Fibroblast of mammary gland (primary cell): Measurements from ENCODE around the gene FERMT2.
A peak's percentile ranks its signal among the peaks of the same experiment; 100 is the strongest.
"Not testable (repeated sequence)": the region's sequence is repeated elsewhere in the genome, so short reads cannot be mapped to it uniquely, and the experiment has no call there.

Source experiments
- DNase-seq: peaks from one replicate; pipeline ENCODE4 v3.0.0-alpha.2; 2010; ENCODE audit warnings: low read depth
- H3K4me3 ChIP-seq: 2 replicates; pipeline ENCODE4 v1.5.1; 2011; ENCODE audit warnings: low read depth, mild to moderate bottlenecking, low read length, moderate library complexity; ENCODE audit not compliant: control insufficient read depth
- CTCF ChIP-seq: conservative IDR thresholded peaks from 2 replicates; pipeline ENCODE4 v1.5.1; 2011; ENCODE audit warnings: low read depth, low read length, inconsistent platforms; ENCODE audit not compliant: control insufficient read depth, insufficient read depth

FERMT2 gene

DNA sequence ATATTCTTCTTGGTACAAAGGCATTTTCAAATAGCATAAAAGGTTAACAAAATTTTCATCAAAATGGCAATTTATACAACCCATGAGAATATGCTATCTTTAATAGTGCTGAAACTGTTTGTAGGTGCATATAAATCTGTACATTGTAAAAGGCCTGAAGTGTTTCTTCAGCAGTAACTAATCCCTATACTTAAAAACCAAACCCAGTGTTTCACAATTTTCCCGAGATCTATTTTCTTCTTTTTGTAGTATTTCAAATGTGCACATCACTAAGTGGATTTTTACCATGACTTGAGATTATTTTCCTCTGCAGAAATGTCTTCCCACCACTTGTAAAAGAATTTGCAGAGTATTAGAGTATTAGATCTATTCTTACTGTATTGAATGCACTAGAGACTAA is 76.5 kb downstream of the FERMT2 start:
- no peak for TF ChIP-seq CTCF
- DNase-seq = no peak
- H3K4me3 ChIP-seq = no peak overlapping the region

DNA sequence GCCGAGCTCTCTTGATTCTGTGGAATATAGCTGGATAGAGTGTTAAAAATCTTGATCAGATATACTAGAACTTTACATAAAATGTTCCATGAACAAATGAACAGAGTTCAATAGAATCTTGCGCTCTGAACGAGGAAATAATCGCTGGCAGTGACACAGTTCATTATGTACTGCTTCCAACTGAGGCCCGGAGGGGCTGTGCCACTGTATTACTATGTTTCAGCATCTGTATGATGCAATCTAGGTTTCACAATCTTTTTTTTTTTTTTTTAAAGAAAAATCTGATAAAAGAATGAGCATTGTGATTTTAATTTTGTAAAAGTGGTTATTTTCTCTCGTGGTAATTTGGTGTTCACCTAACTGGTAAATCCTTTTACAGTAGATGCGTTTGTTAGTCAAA is 77.2 kb downstream of the FERMT2 start:
- DNase-seq = peak; percentile 79
- no peak overlapping the region for H3K4me3 ChIP-seq
- TF ChIP-seq CTCF = no peak

DNA sequence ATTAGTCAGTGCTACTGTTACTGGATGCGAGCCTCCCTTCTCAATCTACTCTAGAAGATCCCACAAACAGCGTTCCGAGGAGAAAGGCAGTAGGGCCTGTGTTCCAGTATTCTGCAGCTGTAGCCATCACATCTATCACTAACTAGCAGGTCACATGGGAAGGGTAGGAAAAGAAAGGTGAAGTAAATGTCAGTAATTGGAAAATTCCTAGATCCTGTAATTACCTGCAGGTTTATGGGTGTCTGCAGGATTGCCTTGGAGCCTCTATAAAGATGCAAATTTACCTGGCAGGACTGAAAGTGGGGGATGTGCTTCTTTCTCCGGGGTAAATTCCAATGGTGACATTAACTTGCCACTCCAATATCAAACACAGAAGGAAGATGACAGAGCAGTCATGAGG is 77.8 kb downstream of the FERMT2 start:
- no peak for TF ChIP-seq CTCF
- H3K4me3 ChIP-seq = no peak overlapping the region
- no peak for DNase-seq

- no peak for TF ChIP-seq CTCF
- no peak for DNase-seq
- H3K4me3 ChIP-seq = no peak overlapping the region
These were observed 79.2 kb downstream of the FERMT2 start for GRCh38 chr14:52871606-52872005.

DNA sequence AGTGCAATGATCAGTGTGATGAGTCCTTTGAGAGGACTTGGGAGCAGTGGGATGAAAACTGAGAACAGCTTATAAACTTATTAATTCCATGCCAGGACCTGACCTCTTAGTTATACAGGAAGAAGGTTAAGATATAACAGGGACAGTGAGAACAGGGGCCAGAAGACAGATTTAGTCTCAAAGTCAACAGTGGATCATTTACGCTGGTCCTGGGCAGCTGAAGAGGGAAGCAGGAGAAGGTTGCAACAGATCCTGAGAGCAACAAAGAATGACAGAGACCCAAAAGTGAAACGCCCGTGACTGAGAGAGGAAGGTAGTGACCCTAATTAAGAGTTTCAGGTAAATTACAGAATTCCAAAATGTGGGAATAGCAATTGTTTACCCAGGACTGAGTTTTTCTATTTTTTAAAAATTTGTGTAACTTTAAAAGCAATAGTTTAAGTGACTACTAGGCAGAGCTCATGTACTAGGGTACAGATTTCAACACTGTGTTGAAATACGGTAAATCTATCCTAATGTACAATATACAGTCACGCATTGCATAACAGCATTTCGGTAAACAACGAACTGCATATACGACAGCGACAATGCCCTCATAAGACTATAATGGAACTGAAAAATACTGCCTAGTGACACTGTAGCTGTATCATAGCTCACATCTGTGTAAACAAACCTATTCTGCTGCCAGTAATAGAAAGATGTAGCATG is 81.8 kb downstream of the FERMT2 start:
- no peak overlapping the region for H3K4me3 ChIP-seq
- no peak for TF ChIP-seq CTCF
- DNase-seq = no peak

GRCh38 chr14:52864893-52865292 is 86.0 kb downstream of the FERMT2 start:
- DNase-seq, H3K4me3 ChIP-seq: not testable (repeated sequence)

- DNase-seq = no peak
- H3K4me3 ChIP-seq = no peak overlapping the region
- no peak for TF ChIP-seq CTCF
These were observed 87.5 kb downstream of the FERMT2 start for GRCh38 chr14:52863334-52863700.
